ENCODE results near the gene SDK2. TPM values are rescaled to one million over a fixed set of nuclear protein-coding genes. Genes with fewer than 3 reads are reported as not detected.

SDK2 gene
- total and polyA plus RNA-seq, 2 experiments from 2014 or later = 0.74 to 5.1 TPM

- Histone ChIP-seq H3K4me3 (no peak overlapping the region), H3K36me3 (ENCODE audit: insufficient read depth) (no peaks in the 10 kb centered on the region), H3F3A (replicated peaks; ENCODE audit: low read depth) (no peaks in the 10 kb centered on the region), H3K79me2 (replicated peaks; ENCODE audit: insufficient read depth) (no peaks in the 10 kb centered on the region), H3K27me3 (ENCODE audit: insufficient read depth) (no peaks in the 10 kb centered on the region), H3K27ac (ENCODE audit: low read depth) (no peak overlapping the region), H2AFZ (no peak overlapping the region), H3K4me2 (no peak overlapping the region), H3K9me2 (ENCODE audit: insufficient read depth) (no peaks in the 10 kb centered on the region), H3K4me1 (ENCODE audit: insufficient read depth) (peaks cover 16% of the 10 kb centered on the region), H4K20me1 (replicated peaks; ENCODE audit: insufficient read depth) (no peaks in the 10 kb centered on the region)
- H3K27ac Mint-ChIP-seq = no peak overlapping the region
- DNase-seq (ENCODE audit: low spot score) = no peak
- no peak for ATAC-seq
- peaks cover 13% of the 10 kb centered on the region for H3K9me3 Mint-ChIP-seq
- H3K4me1 Mint-ChIP-seq = peaks cover 14% of the 10 kb centered on the region
- TF ChIP-seq REST (IDR thresholded peaks at IDR 0.05; ENCODE audit: unreplicated experiment) (no peak), ZNF331 (CRISPR knock-in tag; IDR thresholded peaks at IDR 0.05; ENCODE audit: low read depth) (no peak), NANOG (IDR thresholded peaks at IDR 0.05; ENCODE audit: borderline replicate concordance) (no peak), JUNB (IDR thresholded peaks at IDR 0.05; ENCODE audit: unreplicated experiment) (no peak), CTCF (conservative IDR thresholded peaks at IDR 0.05; ENCODE audit: low read depth in 2 of 2) (no peak), ZNF114 (CRISPR knock-in tag; IDR thresholded peaks at IDR 0.05) (no peak), ETS1 (IDR thresholded peaks at IDR 0.05) (no peak), ZNF462 (CRISPR knock-in tag; IDR thresholded peaks at IDR 0.05) (no peak)
- H3K36me3 Mint-ChIP-seq (ENCODE audit: low read depth) = peaks cover 5% of the 10 kb centered on the region; the same call in 2 of the 3 replicates
- peaks cover 9% of the 10 kb centered on the region for H3K27me3 Mint-ChIP-seq (ENCODE audit: insufficient read depth, low read depth, poor library complexity)
- no peak overlapping the region for H3K4me3 Mint-ChIP-seq
Observed at GRCh38 chr17:73679476-73679875, 35.2 kb upstream of the SDK2 start.
